H1 (cell line): ENCODE data around the gene ASRGL1. TPM values are rescaled to one million over a fixed set of nuclear protein-coding genes. Genes with fewer than 3 reads are reported as not detected.

Source experiments
- CTCF ChIA-PET: fragments of 300-600 bp; sonication (Branson Sonifier 250); formaldehyde crosslinking; loops from one replicate; lab custom pipeline; 2021; ENCODE audit not compliant: partially characterized antibody; lab: Charles Lee
- POLR2A ChIA-PET: fragments of 300-600 bp; sonication (Branson Sonifier 250); formaldehyde crosslinking; loops from one replicate; lab custom pipeline; 2021; ENCODE audit warnings: inconsistent platforms; ENCODE audit not compliant: partially characterized antibody; lab: Charles Lee
- DNase-seq, 2 experiments: peaks; one replicate each; pipeline versions ENCODE4 v3.0.0 to v3.0.0-alpha.2; 2010 to 2022; ENCODE audit warnings: low spot score in 2 of 2, low read depth in 1 of 2, mixed read lengths in 1 of 2
- FAIRE-seq: peaks from 2 replicates; lab custom pipeline; 2011; peaks lifted over from hg19 to GRCh38; lab: Jason Lieb, UNC
- H2AFZ ChIP-seq: 2 replicates; pipeline ENCODE4 v1.8.1; 2012; ENCODE audit warnings: low read length, inconsistent platforms
- H2AK5ac ChIP-seq: 2 replicates; pipeline ENCODE4 v1.6.1; 2013; ENCODE audit warnings: low read depth, low read length
- H2BK120ac ChIP-seq: replicated peaks from 2 replicates; pipeline ENCODE3; 2013; ENCODE audit warnings: low read depth, low read length, inconsistent platforms
- H2BK12ac ChIP-seq: 2 replicates; pipeline ENCODE4 v1.6.1; 2013; ENCODE audit warnings: low read depth, low read length
- H2BK15ac ChIP-seq: 2 replicates; pipeline ENCODE4 v1.6.1; 2013; ENCODE audit warnings: low read length
- H2BK20ac ChIP-seq: 2 replicates; pipeline ENCODE4 v1.6.1; 2013; ENCODE audit warnings: low read length
- H2BK5ac ChIP-seq: 2 replicates; pipeline ENCODE4 v1.6.1; 2013; ENCODE audit warnings: low read depth, low read length
- H3K14ac ChIP-seq: 2 replicates; pipeline ENCODE4 v1.6.1; 2013; ENCODE audit warnings: inconsistent platforms; ENCODE audit not compliant: insufficient read length
- H3K18ac ChIP-seq: 2 replicates; pipeline ENCODE4 v1.6.1; 2013; ENCODE audit warnings: low read length; ENCODE audit errors: extremely low read depth
- H3K23ac ChIP-seq: 2 replicates; pipeline ENCODE4 v1.6.1; 2013; ENCODE audit warnings: inconsistent platforms; ENCODE audit not compliant: insufficient read length
- H3K23me2 ChIP-seq: 2 replicates; pipeline ENCODE4 v1.6.1; 2013; ENCODE audit warnings: low read depth, low read length
- H3K27ac ChIP-seq: 2 replicates; pipeline ENCODE4 v1.6.1; 2011; ENCODE audit warnings: low read depth, low read length, inconsistent platforms
- H3K27me3 ChIP-seq, 4 experiments: replicated peaks in 1 of 4; 1 replicate in 1 of 4; 2 replicates in 3 of 4; pipeline versions ENCODE4 v1.6.1 to v1.8.1; 2011 to 2013; ENCODE audit warnings: low read length in 3 of 4, mild to moderate bottlenecking in 3 of 4, inconsistent platforms in 2 of 4, mixed read lengths in 2 of 4, moderate library complexity in 1 of 4; ENCODE audit not compliant: control insufficient read depth in 3 of 4, insufficient read depth in 3 of 4; ENCODE audit errors: extremely low read depth in 1 of 4
- H3K36me3 ChIP-seq, 4 experiments: 2 replicates each; pipeline versions ENCODE4 v1.6.1 to v1.8.1; 2011 to 2013; ENCODE audit warnings: mild to moderate bottlenecking in 4 of 4, low read length in 3 of 4, moderate library complexity in 2 of 4, control low read depth in 1 of 4, inconsistent platforms in 1 of 4; ENCODE audit not compliant: insufficient read depth in 4 of 4, control insufficient read depth in 2 of 4
- H3K4ac ChIP-seq: replicated peaks from 2 replicates; pipeline ENCODE3; 2013; ENCODE audit warnings: low read length, low read depth, mixed read lengths, inconsistent platforms; ENCODE audit not compliant: insufficient read length
- H3K4me1 ChIP-seq, 4 experiments: replicated peaks in 1 of 4; 1 replicate in 1 of 4; 2 replicates in 3 of 4; pipeline versions ENCODE4 v1.6.1 to v1.8.1; 2011 to 2013; ENCODE audit warnings: low read length in 3 of 4, inconsistent platforms in 2 of 4, mixed read lengths in 1 of 4; ENCODE audit not compliant: insufficient read depth in 4 of 4, control insufficient read depth in 3 of 4
- H3K4me2 ChIP-seq, 2 experiments: 2 replicates each; pipeline versions ENCODE4 v1.6.1 to v1.8.1; 2011 to 2013; ENCODE audit warnings: low read depth in 2 of 2, low read length in 2 of 2, control low read depth in 1 of 2, inconsistent platforms in 1 of 2, mild to moderate bottlenecking in 1 of 2; ENCODE audit not compliant: insufficient read depth in 1 of 2
- H3K4me3 ChIP-seq, 4 experiments: fragments of 200-600, 300-600 bp in 1 of 4; sonication (generic), shearing (Covaris generic), sonication (Bioruptor Twin) in 1 of 4; 2 replicates each; pipeline versions ENCODE4 v1.5.1 to v1.8.1; 2011 to 2016; ENCODE audit warnings: low read length in 4 of 4, low read depth in 3 of 4, control low read depth in 2 of 4, inconsistent platforms in 2 of 4, mild to moderate bottlenecking in 2 of 4, mixed read lengths in 1 of 4, moderate library complexity in 1 of 4; ENCODE audit not compliant: insufficient read depth in 2 of 4; ENCODE audit errors: extremely low read depth in 1 of 4
- H3K56ac ChIP-seq: replicated peaks from 2 replicates; pipeline ENCODE3; 2013; ENCODE audit warnings: low read depth, mild to moderate bottlenecking, mixed read lengths, low read length, inconsistent platforms; ENCODE audit not compliant: insufficient read length
- H3K79me1 ChIP-seq: 2 replicates; pipeline ENCODE4 v1.6.1; 2013; ENCODE audit warnings: low read depth, low read length, control low read depth
- H3K79me2 ChIP-seq, 2 experiments: 2 replicates each; pipeline versions ENCODE4 v1.6.1 to v1.8.1; 2012 to 2013; ENCODE audit warnings: low read length in 2 of 2, mild to moderate bottlenecking in 2 of 2, inconsistent platforms in 1 of 2; ENCODE audit not compliant: insufficient read depth in 2 of 2, control insufficient read depth in 1 of 2
- H3K9ac ChIP-seq, 4 experiments: replicated peaks in 1 of 4; 1 replicate in 1 of 4; 2 replicates in 3 of 4; pipeline versions ENCODE4 v1.6.1 to v1.8.1; 2011 to 2013; ENCODE audit warnings: low read depth in 3 of 4, low read length in 3 of 4, control low read depth in 2 of 4, mild to moderate bottlenecking in 2 of 4, moderate library complexity in 2 of 4, inconsistent platforms in 1 of 4; ENCODE audit errors: extremely low read depth in 1 of 4
- H3K9me3 ChIP-seq, 2 experiments: 2 replicates each; pipeline versions ENCODE4 v1.6.1 to v1.8.1; 2012 to 2013; ENCODE audit warnings: mild to moderate bottlenecking in 2 of 2, moderate library complexity in 2 of 2, control low read depth in 1 of 2, inconsistent platforms in 1 of 2, low read depth in 1 of 2, low read length in 1 of 2, mixed read lengths in 1 of 2; ENCODE audit not compliant: insufficient read depth in 2 of 2
- H4K20me1 ChIP-seq, 2 experiments: replicated peaks in 1 of 2; 2 replicates each; pipeline versions ENCODE3 to v1.8.1; 2011 to 2013; ENCODE audit warnings: inconsistent platforms in 2 of 2, low read length in 2 of 2, mild to moderate bottlenecking in 1 of 2; ENCODE audit not compliant: insufficient read depth in 2 of 2, control insufficient read depth in 1 of 2
- H4K5ac ChIP-seq: 2 replicates; pipeline ENCODE4 v1.6.1; 2013; ENCODE audit warnings: low read length, low read depth, mixed read lengths, inconsistent platforms; ENCODE audit not compliant: insufficient read length
- H4K8ac ChIP-seq: 2 replicates; pipeline ENCODE4 v1.8.0; 2013; ENCODE audit warnings: mild to moderate bottlenecking, moderate library complexity, low read length, inconsistent platforms; ENCODE audit not compliant: insufficient read depth; ENCODE audit errors: extremely low read depth
- H4K91ac ChIP-seq: replicated peaks from 2 replicates; pipeline ENCODE3; 2013; ENCODE audit warnings: low read length, mixed read lengths, inconsistent platforms; ENCODE audit not compliant: insufficient read length
- BRCA1 ChIP-seq: IDR thresholded peaks from 2 replicates; pipeline ENCODE4 v1.6.1; 2012; ENCODE audit warnings: low read depth, low read length, improper control_type of control experiment
- CBX5 ChIP-seq: fragments of 300-800, 300-1000 bp; sonication (generic); IDR thresholded peaks from 2 replicates; pipeline ENCODE4 v1.7.1; 2016; ENCODE audit warnings: antibody characterized with exemption, low read length, low read depth
- EGR1 ChIP-seq: IDR thresholded peaks from 2 replicates; pipeline ENCODE4 v1.6.1; 2011; ENCODE audit warnings: low read depth, low read length, borderline replicate concordance
- JUN ChIP-seq: IDR thresholded peaks from 2 replicates; pipeline ENCODE4 v1.6.1; 2011; ENCODE audit warnings: low read depth, mild to moderate bottlenecking, improper control_type of control experiment, low read length
- KDM4A ChIP-seq: IDR thresholded peaks from one replicate; pipeline ENCODE4 v1.7.1; 2012; ENCODE audit warnings: low read depth, mild to moderate bottlenecking, moderate library complexity, low read length, inconsistent platforms; ENCODE audit not compliant: severe bottlenecking
- SP2 ChIP-seq: IDR thresholded peaks from 2 replicates; pipeline ENCODE4 v1.6.1; 2012; ENCODE audit warnings: mild to moderate bottlenecking, low read length, inconsistent platforms
- TBP ChIP-seq: IDR thresholded peaks from 2 replicates; pipeline ENCODE4 v1.6.1; 2011; ENCODE audit warnings: low read depth, low read length, improper control_type of control experiment
- USF2 ChIP-seq: IDR thresholded peaks from 2 replicates; pipeline ENCODE4 v1.6.1; 2011; ENCODE audit warnings: low read length, improper control_type of control experiment
- WGBS, 2 experiments: shearing (Covaris generic) in 1 of 2; methylation state at CpG; one replicate each; pipeline versions ENCODE4 v1.1.6 to v1.1.7; 2013 to 2015; ENCODE audit warnings: low lambda C conversion rate in 2 of 2, mixed read lengths in 2 of 2, inconsistent platforms in 1 of 2, low coverage in 1 of 2, missing lambda C conversion rate in 1 of 2; ENCODE audit not compliant: insufficient replicate concordance in 2 of 2, insufficient coverage in 1 of 2, insufficient read length in 1 of 2; ENCODE audit errors: extremely low coverage in 1 of 2, missing lambda C conversion rate in 1 of 2; 5-methylcytosine and 5-hydroxymethylcytosine counted together
- polyA plus RNA-seq, 7 experiments: library from polyadenylated mRNA; depleted of rRNA in 3 of 7; stranded (reverse) in 5 of 7; unstranded in 2 of 7; fragments of >200 nt in 5 of 7; fragments of 200-250 nt in 2 of 7; gene quantifications; 1 replicate in 5 of 7; 2 replicates in 1 of 7; 4 replicates in 1 of 7; pipeline versions ENCODE4 v1.2.1 to v1.2.3, GENCODE V29; 2011 to 2013; ENCODE audit warnings: missing spikeins in 2 of 7, mixed read lengths in 2 of 7
- total RNA-seq: library from RNA; stranded (reverse); fragmentation: NEBNext Ultra II Directional; extraction: Animal tissue kit (Norgen Biotek cat#: 25700); gene quantifications from 2 replicates; pipeline ENCODE4 v1.2.1, GENCODE V29; 2021

ASRGL1 gene
- total and polyA plus RNA-seq, 2 of the 8 experiments (the other 6 are each of a cell fraction or from before 2014, with no cell fraction given): 19.9 to 23.5 TPM

GRCh38 chr11:62309991-62310390 is 27.3 kb upstream of the ASRGL1 start:
- H3K56ac ChIP-seq: no peak overlapping the region
- no peak overlapping the region for H2BK20ac ChIP-seq
- H3K27ac ChIP-seq: no peak overlapping the region
- H3K4ac ChIP-seq: no peak overlapping the region
- H4K5ac ChIP-seq: no peak overlapping the region
- no peaks in the 10 kb centered on the region for H3K27me3 ChIP-seq
- no peak overlapping the region for H2AK5ac ChIP-seq
- no peak overlapping the region for H2BK5ac ChIP-seq
- no peaks in the 10 kb centered on the region for H3K36me3 ChIP-seq
- H3K79me2 ChIP-seq: no peaks in the 10 kb centered on the region
- no peaks in the 10 kb centered on the region for H4K20me1 ChIP-seq
- peaks cover 0 to 2% (median 0%) of the 10 kb centered on the region in 4 experiments; a peak in 3 of 7 replicates for H3K4me1 ChIP-seq
- TF ChIP-seq KDM4A (no peak), TBP (no peak), BRCA1 (no peak), EGR1 (no peak), USF2 (no peak), SP2 (no peak), JUN (no peak), CBX5 (no peak)
- no peak overlapping the region for H3K9ac ChIP-seq
- H2BK15ac ChIP-seq: no peak overlapping the region
- H3K4me3 ChIP-seq: no peak overlapping the region
- H3K18ac ChIP-seq: no peak overlapping the region
- H4K91ac ChIP-seq: no peak overlapping the region
- no peak overlapping the region for H3K4me2 ChIP-seq
- CTCF ChIA-PET: interaction anchor here (0.8 to 4.4 kb wide), 12 partner anchors 9 to 106 kb away, joined by 3 to 27 read pairs (median 4); partner anchors contain the start of genes SCGB1D2 and SCGB1D4
- no peak for DNase-seq
- H3K9me3 ChIP-seq: no peaks in the 10 kb centered on the region
- H4K8ac ChIP-seq: no peak overlapping the region
- WGBS, 2 experiments: 90% methylated on average over 7 of the region's 7 CpGs; no CpG with 5 or more reads in 1 of the 2 experiments
- no peak overlapping the region for H3K23ac ChIP-seq
- POLR2A ChIA-PET: no interaction called here
- no peak overlapping the region for H3K14ac ChIP-seq
- no peaks in the 10 kb centered on the region for H3K23me2 ChIP-seq
- no peak for FAIRE-seq
- no peak overlapping the region for H2AFZ ChIP-seq
- H2BK120ac ChIP-seq: no peak overlapping the region
- no peak overlapping the region for H2BK12ac ChIP-seq
- no peaks in the 10 kb centered on the region for H3K79me1 ChIP-seq
